Activated gamma-delta T cell treated with anti-CD3 and anti-CD28 coated beads, Interleukin-2, amount 50 U/mL, for 16 hours (primary cell): Measurements from ENCODE around the gene DZIP1.
"Not testable (repeated sequence)": the region's sequence is repeated elsewhere in the genome, so short reads cannot be mapped to it uniquely, and the experiment has no call there.

ENCODE experiments used
- DNase-seq: peaks from one replicate; pipeline ENCODE4 v3.0.0-alpha.2; 2020; ENCODE audit warnings: low read depth

Gene DZIP1

DNA sequence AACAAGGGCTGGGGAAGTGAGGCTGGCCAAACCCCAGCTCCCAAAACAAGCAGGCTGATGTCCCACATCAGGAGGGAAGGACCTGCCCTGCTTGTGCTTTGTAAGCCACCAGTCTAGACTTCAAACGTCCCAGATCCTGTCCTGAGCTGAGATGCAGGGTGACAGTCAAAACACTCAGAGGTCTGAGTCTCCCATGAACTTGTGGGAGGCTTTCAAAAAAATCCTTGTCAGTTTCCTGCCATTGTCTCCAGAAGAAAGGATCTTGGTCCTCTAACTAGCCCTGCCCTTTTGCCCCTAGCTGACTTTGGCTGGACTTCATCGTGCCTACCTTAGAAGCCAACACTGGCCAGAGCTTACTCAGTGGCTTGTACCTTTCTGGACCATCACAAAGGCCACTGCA is 43.3 kb downstream of the DZIP1 start:
- no peak for DNase-seq

DNA sequence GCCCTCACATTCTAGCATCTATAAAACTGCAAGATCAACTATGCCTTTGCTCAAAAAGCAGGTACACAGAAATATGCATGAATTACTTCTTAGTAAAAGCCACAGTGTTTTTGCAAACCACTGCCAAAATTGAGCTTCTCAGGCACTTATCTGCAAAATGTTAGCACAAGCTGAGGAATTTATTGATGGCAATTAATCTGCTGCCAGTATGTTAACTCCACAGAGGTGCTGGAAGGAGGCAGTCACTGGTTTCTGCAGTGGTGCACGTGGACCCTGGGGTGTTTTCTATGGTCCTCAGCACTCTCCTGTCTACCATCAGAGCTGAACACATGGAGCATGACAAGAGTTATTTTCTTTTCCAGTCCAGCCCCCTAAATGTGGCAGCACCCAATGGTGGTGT is 47.8 kb downstream of the DZIP1 start:
- DNase-seq, result no peak

DNA sequence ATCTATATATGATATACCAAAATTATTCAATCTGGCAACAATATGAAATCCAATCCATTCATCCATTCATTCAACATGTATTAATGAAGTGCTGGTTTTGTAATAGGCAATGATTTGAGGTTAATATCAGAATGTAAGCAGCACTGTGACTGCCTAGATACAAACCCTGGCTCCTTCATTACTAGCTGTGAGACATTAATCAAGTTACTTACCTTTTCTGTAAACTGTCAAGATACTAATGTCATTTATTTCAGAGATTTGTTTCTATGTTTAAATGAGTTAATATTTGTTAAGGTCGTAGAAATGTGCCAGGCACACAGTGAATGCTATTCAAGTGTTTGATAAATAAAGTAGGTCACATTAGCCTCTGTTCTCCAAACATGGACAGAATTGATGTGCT is 51.0 kb downstream of the DZIP1 start:
- no peak for DNase-seq

DNA sequence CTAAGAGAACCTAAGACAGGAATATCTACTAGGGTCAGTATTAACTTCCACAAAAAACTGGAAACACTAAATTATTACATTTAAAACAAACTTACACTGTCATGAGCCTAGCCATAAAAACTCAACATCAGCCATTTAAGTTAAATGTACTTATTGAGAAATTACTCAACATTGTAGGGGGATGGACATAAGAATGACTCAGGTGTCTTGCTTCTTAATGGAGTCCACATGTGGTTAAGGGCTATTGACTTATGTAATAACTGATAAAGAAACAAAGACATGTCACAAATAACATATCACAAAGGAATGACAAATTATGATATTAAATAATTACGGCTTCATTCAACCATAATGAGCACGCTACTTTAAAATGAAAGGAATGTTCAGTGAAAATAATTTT is 55.8 kb downstream of the DZIP1 start:
- no peak for DNase-seq

DNA sequence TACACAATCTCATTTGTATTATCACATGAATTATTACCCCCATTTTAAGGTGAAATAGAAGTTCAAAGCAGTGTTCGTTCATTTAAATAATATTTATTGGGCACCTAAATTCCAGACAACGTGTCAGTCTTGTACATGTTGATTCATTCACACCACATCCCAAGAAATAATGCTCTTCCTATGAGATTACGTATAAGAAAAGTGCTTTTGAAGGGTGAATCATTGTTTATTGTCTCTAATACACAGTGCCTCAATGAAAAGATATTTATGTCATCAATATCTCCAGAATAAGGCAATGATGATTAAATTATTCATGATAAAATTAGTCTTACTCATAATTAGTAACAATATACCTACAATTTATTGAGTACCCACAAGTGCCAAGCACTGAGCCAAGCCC is 56.4 kb downstream of the DZIP1 start:
- DNase-seq, result no peak

DNA sequence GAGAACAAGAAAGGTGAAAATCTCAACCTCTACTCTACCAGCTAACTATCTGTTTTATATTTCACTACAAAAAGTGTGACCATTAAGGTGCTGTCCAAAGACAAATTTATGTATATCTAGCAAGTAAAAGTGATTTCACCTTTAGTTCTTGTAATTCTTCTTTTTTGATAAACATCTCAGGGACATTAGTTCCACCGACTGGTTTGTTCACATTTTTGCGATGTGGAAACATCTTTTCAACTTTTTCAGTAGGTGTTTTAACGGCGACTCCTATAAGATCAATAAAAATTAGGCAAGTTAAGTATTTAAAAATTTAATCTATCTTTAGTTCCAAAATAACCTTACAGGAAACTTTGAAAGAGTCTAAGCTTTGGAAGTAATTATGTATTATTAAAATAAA is 58.6 kb downstream of the DZIP1 start:
- DNase-seq, result no peak

DNA sequence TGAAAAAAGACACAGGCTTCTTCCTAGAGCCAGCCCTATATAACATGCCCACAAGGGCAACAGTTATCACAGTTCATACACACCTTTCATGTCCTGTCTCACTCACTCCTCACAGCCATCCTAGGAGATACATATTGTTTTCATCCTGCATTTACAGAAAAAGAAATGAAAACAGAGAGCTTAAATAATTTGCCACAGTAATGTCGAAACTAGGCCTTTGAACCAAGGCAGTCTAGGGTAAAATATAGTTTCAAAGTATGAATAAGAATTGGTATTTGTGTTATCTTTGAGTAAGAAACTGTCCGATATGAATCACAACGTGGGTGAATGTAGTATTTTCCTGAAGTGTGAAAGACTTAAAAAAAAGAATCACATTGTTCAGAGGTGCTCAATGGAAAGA is 65.2 kb downstream of the DZIP1 start:
- no peak for DNase-seq

DNA sequence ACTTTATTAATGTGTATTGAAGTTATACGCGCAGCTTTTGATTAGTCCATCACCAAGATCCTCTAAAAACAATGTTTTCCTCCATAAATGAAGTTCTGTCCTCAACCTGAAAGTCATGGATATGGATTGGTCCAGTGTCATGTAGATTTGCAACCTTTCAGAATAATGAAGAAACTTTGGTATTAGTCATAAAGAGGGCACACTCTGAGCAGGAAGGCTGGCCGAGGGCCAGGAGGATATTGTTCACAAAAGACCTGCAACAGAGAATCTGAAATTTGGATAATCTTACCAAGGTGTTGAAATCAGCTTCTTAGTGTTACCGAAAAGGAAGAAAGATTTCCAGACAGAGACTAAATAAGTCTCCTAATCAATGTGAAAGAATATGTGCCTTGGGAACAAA is 71.3 kb downstream of the DZIP1 start:
- no peak for DNase-seq

DNA sequence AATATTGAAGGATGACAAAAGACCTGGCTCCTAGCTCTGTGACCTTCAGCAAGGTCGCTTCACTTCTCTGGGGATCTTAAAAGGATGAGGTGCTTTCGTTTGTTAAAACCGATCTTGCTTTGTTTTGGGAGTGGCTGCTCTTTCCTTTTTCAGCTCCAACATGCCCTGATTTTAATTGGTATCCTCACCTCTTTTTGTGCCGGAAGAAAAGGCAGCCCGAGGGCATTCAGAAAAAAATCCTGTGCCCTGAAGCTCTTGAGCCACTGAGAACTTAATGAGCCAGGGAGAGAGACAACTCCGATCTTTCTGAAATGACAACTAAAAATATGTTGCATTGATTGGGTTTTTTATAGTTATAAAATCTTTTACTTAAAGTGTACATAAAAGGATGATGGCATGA is 72.6 kb downstream of the DZIP1 start:
- DNase-seq, result no peak

DNA sequence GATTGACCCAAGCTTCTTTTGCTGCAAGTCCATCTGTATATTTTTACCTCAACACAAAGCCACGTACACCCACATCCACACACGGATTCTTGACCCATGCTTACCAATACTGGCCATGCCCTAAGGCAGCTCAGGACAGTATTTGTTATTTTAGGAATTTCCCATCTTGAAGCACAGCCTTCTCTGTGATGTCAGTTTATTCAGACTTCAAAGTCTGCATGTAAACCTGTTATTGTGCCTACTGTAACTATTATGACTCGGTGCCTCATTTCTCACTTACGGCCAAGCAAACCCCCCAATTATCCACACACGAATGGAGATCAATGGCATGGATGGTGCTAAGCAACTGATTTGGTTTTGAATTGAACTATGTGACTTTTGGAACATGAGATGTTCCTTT is 74.5 kb downstream of the DZIP1 start:
- no peak for DNase-seq

DNA sequence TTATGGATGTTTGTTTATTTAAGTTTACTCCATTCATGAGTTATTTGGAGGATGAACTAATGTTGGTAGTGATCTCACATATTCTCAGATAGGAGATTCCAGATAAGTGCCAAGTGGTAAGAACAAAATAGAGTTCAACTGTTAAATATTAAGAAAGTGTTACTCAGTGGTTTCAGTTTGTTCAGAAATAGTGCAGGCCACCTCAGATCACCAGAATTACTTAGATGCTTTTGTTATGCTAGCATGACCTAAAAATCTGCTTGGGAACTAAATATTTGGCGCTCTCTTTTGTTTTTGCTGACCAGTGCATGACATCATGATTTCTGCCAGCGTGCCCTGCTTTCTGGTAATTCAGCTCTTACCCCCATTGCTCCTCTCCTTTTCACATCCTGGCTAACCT is 76.4 kb downstream of the DZIP1 start:
- DNase-seq, result no peak

DNA sequence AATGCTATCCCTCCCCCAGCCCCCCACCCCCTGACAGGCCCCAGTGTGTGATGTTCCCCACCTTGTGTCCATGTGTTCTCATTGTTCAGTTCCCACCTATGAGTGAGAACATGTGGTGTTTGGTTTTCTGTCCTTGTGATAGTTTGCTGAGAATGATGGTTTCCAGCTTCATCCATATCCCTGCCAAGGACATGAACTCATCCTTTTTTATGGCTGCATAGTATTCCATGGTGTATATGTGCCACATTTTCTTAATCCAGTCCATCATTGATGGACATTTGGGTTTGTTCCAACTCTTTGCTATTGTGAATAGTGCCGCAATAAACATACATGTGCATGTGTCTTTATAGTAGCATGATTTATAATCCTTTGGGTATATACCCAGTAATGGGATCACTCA is 78.7 kb downstream of the DZIP1 start:
- DNase-seq, result not testable (repeated sequence)

DNA sequence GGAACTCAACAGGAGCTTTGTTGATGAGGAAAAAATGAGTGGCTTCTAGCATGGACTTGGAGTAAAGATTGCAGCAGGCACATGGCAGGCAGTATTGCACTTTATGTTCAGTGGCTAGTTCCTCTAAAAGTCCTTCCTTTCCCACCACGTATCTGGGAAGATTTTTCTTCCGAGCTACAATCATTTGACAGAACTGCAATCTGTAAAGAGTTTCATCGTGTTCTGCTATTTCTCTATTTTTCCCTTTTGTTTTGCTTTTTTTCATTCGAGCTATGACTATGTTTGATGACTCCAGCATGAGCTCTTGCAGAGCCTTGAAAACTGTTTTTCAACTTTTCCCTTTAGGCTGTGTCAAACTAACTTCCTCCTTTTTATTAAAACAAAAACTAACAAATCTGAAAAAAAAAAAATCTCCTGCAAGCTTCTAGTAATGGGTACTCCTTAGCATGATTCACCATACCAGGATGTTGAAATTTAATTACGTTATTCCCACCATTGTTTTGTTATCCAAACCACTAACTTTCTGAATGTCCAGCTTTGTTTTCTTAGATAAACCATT is 79.7 kb downstream of the DZIP1 start:
- no peak for DNase-seq

DNA sequence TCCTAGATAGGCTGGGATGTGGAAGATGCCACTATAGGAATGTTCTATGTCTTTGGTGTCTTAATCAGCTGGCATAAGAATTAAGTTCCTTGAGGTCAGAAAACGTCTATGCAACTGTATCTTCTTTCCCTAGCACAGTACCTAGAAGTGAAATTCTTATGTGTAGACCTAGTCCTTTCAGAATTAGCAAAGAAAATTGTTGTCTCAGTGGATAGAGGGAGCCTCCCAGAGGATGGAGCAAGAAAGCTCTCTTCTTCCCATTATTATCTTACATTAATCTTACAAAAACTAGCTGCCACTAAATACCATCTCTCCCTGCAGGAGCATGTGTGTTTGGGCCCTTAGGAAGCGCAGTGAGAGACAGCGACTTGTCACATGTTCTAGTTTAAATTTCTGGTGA is 80.4 kb downstream of the DZIP1 start:
- no peak for DNase-seq

DNA sequence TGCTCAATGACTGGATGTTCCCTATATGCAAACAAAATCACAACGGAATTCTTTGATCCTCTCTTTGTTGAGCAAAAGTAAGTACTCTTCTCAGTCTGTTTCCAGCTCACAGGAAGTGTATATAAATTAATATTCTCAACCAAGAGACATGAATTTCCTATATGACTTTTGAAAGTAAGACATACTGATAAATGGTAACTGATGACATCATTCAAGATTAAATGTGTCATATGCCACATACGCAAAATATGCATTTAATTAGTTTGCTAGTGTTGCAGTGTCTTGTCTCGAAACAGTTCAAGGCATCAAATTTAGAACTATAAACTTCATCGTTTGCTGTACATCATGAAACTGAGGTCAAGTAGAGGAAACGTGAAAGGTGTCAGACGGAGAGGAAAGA is 84.1 kb downstream of the DZIP1 start:
- no peak for DNase-seq

DNA sequence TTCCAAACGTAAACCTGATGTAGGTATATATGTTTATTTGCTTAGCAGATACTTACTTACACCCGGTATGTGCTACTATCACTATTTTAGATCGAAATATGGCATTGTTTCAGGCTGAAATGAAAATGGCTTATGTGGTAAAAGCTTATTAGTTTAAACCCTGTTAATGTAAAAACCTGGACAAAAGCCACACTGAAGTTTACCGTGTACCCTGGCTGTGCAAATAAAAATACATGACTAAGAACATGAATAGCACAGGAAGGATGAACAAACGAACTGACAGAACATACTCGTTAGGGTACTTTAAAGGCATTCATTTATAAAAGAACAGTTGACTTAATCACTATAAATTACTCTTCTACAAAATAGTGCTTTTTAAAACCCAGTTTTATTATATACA is 85.4 kb downstream of the DZIP1 start:
- no peak for DNase-seq

DNA sequence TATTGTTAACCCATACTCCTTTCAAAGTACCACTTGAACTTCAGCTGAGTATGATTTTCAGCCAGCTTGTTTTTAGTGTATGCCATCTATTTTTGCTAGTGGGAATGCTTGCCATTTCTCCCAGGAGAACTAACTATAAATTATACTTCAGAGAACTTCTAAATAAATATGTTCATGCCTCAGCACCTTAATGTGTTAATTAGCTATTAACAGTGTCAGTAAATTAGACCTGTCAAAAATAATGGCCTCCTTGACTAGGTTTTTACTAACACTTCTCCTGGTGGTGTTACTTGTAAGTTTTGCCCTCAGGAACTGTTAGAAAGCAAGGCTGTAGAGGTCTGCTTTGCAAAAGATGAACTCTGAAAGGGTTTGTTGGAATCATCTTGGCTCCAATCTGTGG is 87.5 kb downstream of the DZIP1 start:
- DNase-seq, result no peak

DNA sequence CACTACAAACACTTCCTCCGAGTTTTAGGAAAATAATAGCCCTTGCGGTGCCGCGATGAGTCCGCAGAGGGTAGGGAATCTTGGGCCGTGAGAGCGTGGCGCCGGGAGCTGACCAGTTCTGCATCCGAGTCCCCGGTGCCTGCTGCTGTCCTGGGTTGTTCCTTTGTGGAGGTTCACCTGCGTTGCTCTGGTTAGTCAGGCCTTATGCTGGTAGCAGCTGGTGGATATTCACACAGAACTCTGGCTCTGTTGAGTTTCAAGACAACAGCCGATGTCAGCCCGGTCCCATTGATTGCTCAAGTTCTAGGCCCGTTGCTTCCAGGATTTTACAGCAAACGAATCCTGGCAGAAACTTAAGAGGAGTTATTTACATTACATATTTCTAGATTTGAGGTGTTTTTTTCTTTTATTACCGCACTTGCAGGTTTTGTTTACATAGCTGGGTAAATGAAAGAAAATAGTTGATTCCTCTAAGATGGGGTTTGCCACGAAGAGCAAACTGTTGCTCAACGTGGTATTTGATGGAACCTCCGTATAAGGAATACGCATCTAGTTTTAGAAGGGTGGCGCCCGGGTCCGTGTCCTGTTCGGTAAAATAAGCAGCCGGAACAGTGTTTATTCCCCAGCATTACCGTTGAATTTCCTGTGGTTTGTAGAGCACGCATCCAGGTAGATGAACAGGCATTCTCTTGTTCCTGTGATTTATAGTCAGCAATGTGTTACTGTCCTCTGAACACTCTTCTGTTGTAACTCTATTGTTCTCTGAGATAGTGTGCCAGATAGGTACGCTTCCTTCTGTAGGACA is 90.7 kb downstream of the DZIP1 start:
- DNase-seq, result no peak

DNA sequence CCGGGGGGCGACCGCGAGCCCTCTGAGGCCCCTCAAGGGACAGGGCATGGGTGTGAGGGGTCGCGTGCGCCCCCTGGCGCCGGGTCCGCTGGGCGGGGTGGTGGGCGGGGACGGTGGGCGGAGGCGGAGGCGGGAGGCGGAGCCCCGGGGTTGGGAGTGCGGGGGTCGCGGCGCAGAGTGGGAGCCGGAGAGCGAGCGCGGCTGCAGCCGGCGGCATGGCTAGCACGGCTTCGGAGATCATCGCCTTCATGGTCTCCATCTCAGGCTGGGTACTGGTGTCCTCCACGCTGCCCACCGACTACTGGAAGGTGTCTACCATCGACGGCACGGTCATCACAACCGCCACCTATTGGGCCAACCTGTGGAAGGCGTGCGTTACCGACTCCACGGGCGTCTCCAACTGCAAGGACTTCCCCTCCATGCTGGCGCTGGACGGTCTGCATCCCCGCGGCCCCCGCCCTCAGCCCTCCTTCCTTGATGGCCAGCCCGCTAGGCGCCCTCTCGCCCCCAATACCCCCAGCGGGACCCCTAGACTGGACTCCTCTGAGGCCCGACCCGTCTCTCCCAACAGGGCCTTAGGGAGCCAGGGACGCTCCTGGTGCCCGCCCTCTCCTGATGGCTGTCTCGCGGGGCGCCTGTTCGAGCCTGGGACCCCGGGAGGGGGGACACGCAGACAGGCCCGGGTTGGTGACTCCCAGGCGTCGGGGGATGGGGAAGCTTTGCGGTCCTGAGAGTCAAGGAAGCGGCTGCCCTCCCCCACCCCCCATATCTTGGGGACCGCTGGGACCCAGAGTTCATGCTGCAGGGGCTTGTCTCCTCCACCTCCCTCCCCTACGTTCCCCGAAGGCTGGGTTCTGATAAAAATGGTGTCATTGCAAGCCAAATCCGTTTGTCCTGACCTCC is 91.7 kb downstream of the DZIP1 start, which contains the start of gene CLDN10:
TSS of gene CLDN10 (plus strand) at position 182 of the 903 bp plus-strand sequence. CDS start at position 216, 34 bp downstream.
- no peak for DNase-seq

DNA sequence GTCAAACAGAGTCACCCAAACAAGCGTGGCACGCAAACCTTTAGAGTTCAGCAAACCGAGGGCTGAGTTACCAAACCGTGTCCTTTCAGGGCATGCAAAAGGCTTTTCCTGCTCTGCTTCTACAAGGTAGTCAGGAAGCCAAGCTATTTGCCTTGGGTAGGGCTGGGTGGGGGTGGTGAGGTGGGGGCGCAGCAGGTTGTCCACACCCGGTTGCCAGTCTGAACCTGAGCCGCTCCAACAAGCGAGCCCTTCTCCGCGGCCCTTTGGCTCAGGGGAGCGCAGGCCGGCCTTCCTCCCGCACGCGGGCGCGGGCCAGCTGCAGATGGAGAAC is 92.3 kb downstream of the DZIP1 start:
- DNase-seq, result no peak

DNA sequence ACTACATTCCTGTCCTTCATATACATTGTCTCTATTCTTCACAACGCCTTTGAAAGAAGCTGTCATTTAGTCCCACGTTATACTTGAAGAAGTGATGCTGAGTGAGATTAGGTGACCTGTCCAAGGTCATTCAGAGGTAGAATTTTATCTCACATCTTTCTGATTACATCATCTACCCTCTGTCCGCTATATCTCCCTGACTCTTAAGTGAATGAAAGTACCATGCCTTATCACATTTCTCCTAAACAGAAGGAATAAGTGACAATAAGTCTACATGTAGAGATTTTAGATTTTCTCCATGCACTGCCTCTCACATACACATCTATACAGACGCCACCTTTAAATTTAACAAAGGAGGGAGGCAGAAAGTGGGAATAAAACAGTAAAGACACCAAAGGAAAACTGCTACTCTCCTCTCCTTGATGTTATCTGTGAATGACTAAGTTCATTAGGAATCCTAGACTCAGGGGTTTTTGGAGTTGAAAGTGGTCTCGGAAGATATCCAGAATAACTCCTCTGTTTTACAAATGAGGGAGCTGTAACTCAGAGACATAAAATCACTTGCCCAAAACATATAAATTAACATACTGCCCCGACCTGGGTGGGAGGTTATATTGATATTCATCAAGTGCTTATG is 96.9 kb downstream of the DZIP1 start:
- no peak for DNase-seq

DNA sequence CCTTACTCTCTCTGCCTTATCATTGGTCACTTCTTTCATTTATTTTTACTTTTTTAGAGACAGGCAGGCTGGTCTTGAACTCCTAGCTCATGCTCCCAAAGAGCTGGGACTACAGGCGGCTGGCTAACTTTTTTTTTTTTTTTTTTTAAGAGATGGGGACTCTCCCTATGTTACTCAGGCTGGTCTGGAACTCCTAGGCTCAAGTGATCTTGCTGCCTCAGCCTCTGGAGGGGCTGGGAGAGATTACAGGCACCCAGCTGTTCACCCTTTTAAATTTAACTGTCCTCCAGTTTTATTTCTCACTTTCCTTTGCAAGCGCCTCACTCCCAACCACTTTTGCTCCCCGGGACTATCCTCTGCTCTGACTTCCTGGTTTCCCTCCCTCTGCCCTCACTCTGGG is 97.6 kb downstream of the DZIP1 start:
- DNase-seq, result no peak

DNA sequence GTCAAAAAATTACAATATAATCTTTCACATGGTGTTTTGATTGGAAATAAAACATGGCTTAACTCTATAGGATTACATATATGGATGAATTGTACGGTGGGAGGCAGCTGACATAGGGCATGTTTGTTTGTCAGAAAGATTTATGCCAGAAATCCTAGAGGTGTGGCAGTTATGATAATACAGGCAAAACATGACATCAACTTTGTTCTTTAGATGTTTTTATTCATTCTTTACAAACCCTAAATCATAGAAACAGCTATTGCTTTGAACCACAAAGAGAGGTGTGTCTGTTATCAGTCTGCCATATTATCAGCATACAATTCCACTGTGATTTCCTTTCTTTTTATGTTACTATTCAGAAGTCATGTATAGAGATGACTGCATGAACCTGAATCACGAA is 100.2 kb downstream of the DZIP1 start:
- DNase-seq, result no peak
